ENCODE measurements around the gene SCRN3.
"Not testable (repeated sequence)": the region's sequence is repeated elsewhere in the genome, so short reads cannot be mapped to it uniquely, and the experiment has no call there.

SCRN3 gene

GRCh38 chr2:174395284-174395968 lies at the start of gene SCRN3:
SCRN3 (plus strand) TSS chr2:174395730; CDS start chr2:174398284, 2,554 bp downstream.
- peak; percentile 28 for DNase-seq

DNA sequence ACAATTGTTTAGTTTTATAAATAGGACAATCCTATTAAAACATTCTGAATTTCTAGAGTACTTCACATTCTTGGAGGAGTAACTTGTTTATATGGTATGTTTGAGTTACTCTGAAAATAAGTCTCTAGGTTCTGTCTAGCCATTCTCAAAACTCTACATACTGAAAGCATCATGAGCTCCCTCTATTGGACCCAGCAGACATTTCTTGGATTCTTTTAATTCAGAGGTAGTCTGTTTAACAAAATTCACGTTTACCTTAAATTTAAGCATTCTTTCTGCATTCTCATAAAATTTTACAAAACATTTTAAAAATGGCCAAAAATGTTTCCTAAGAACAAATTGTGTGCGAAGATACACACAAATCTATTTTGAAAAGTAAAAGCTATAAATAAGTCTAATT lies 45.5 kb upstream of the SCRN3 start:
- DNase-seq = no peak

DNA sequence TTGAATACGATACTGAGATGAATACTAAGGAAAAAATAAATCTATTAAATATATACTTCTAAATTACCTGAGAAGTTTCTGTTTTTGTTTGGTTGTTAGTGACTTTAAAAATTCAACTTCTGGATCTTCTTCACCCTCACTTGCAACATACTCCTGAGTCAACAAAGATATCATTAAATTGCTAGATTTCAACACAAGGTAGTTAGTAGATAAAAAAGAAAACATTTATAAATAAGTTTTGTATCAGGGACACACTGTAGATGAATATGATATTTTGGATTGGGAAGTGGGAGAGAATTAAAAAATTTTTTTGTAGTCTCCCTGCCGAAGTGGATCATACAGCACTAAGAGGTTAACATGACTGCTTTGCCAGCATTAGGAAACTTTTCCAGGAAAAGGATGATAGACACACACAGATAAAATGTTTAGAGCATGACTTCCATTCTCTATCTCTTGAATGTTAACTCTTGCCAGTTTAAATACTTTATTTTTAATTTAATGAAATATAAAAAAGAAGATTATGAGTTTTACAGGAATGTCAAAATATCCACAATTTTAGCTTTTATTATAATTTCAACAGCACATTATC lies 44.8 kb upstream of the SCRN3 start:
- no peak for DNase-seq

DNA sequence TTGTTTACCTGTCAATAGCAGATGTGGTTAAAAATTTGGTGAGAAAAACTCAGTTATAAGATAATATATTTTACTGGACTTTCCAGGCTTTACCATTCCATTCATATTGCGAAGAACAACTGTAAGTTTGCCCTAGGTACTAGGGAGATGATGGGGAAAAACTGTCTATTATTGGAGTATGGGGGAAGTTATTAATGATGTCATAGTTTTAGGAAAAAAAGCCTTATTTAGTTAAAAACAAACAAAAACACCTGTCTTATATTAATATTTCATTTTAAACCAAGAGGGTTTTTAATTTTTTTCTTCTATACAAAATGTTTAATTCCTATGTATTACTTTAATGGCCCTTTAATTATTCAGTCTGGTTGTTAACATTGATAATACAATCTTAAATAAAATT lies 42.5 kb upstream of the SCRN3 start:
- no peak for DNase-seq

- no peak for DNase-seq
Measured at GRCh38 chr2:174356347-174356746, 39.2 kb upstream of the SCRN3 start.

DNA sequence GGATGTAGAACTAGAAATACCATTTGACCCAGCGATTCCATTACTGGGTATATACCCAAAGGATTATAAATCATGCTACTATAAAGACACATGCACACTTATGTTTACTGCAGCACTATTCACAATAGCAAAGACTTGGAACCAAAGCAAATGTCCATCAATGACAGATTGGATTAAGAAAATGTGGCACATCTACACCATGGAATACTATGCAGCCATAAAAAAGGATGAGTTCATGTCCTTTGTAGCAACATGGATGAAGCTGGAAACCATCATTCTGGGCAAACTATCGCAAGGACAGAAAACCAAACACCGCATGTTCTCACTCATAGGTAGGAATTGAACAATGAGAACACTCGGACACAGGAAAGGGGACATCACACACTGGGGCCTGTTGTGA lies 35.9 kb upstream of the SCRN3 start:
- DNase-seq = not testable (repeated sequence)

- no peak for DNase-seq
Measured at GRCh38 chr2:174362949-174363348, 32.6 kb upstream of the SCRN3 start.

DNA sequence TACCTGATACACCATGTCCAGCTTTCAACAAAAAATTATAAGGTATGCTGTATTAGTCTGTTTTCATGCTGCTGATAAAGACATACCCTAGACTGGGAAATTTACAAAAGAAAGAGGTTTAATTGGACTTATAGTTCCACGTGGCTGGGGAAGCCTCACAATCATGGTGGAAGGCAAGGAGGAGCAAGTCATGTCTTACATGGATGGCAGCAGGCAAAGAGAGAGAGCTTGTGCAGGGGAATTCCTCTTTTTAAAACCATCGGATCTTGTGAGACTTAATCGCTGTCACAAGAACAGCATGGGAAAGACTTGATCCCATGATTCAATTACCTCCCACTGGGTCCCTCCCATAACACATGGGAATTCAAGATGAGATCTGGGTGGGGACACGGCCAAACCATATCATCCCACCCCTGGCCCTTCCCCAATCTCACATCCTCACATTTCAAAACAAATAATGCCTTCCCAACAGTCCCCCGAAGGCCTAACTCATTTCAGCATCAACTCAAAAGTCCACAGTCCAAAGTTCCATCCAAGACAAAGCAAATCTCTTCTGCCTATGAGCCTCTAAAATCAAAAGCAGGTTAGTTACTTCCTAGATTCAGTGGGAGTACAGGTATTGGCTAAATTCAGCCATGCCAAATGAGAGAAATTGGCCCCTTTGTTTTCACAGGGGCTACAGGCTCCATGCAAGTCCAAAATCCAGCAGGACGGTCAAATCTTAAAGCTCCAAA lies 31.9 kb upstream of the SCRN3 start:
- DNase-seq = not testable (repeated sequence)

DNA sequence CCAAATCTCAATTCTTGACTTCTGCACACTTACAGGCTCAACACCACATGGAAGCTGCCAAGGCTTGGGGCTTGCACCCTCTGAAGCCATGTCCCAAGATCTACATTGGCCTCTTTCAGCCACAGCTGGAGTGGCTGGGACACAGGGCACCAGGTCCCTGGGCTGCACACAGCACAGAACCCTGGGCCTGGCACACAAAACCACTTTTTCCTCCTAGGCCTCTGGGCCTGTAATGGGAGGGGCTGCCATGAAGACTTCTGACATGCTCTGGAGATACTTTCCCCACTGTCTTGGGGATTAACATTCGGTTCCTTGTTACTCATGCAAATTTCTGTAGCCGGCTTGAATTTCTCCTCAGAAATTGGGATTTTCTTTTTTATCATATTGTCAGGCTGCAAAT lies 30.9 kb upstream of the SCRN3 start:
- no peak for DNase-seq

DNA sequence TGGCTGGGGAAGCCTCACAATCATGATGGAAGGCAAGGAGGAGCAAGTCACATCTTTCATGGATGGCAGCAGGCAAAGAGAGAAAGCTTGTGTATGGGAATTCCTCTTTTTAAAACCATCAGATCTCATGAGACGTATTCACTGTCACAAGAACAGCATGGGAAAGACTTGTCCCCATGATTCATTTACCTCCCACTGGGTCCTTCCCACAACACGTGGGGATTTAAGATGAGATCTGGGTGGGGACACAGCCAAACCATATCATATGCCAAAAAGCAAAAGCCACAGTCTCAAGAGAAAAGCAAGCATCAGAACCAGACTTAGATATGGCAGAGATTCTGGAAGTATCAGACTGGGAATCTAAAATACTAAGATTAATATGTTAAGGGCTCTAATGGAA lies 30.0 kb upstream of the SCRN3 start:
- DNase-seq = no peak

DNA sequence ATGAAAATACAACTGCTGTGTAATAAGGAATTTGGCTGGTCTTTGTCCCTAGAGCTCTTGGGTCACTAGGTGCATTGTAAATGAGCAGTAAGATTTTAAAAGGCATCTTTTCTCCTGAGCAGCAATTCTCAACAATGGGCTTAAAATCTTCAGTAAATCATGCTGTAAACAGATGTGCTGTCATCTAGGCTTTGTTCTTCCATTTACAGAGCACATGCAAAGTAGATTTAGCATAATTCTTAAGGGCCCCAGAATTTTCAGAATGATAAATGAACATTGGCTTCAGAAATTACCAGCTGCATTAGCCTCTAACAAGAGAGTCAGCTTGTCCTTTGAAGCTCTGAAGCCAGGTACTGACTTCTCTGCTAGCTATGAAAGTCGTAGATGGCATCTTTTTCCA lies 26.8 kb upstream of the SCRN3 start:
- no peak for DNase-seq

DNA sequence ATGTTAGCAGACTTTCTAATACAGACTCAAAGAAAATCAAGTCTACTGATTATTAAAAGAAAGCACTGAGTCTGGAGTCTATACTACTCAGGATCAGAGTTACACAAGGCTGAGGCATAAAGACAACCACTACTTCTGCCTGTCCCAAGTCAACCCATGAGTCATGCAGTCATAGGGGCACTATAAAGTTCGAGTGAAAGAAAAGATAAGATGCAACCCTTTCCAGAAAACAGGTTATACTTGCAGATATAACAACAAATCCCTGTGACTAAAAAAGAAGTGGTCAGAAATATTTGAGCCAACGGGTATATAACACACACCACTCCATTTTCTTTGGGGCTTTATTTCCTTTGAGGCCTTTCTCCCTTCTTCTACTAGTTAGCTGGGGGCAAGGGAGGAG lies 18.6 kb upstream of the SCRN3 start:
- no peak for DNase-seq

GRCh38 chr2:174383796-174384195 lies 11.7 kb upstream of the SCRN3 start:
- no peak for DNase-seq

- DNase-seq = no peak
Measured at GRCh38 chr2:174385201-174385600, 10.3 kb upstream of the SCRN3 start.

GRCh38 chr2:174388706-174389105 lies 6.8 kb upstream of the SCRN3 start:
- DNase-seq = not testable (repeated sequence)

GRCh38 chr2:174389542-174389941 lies 6.0 kb upstream of the SCRN3 start:
- no peak for DNase-seq

DNA sequence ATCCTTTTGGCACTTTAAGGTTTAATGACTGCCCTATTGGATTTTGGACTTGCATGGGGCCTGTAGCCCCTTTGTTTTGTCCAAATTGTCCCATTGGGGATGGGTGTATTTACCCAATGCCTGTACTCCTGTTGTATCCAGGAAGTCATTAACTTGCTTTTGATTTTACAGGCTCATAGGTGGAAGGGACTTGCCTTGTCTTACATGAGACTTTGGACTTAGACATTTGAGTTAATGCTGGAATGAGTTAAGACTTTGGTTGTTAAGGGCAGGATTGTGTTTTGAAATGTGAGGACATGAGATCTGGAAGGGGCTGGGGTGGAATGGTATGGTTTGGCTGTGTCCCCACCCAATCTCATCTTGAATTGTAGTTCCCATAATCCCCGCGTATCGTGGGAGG lies 5.2 kb upstream of the SCRN3 start:
- not testable (repeated sequence) for DNase-seq

DNA sequence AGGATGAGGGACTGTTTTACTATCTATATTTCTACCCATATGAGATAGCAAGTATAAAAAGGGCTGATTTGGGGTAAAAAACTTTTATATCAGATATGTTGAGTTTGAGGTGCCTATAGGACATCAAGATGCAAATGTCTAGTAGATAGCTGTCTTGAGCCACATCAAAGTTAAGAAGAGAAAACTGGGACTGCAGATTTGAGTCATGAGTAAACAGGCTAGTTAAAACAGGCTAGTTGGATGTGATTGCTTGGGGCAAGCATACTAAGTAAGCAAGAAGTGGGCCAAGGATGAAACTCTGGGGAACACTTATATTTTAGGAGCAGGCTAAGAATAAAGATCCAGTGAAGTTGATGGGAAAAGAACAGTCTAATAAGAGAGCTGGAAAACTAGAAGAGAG lies 2.8 kb upstream of the SCRN3 start:
- no peak for DNase-seq

DNA sequence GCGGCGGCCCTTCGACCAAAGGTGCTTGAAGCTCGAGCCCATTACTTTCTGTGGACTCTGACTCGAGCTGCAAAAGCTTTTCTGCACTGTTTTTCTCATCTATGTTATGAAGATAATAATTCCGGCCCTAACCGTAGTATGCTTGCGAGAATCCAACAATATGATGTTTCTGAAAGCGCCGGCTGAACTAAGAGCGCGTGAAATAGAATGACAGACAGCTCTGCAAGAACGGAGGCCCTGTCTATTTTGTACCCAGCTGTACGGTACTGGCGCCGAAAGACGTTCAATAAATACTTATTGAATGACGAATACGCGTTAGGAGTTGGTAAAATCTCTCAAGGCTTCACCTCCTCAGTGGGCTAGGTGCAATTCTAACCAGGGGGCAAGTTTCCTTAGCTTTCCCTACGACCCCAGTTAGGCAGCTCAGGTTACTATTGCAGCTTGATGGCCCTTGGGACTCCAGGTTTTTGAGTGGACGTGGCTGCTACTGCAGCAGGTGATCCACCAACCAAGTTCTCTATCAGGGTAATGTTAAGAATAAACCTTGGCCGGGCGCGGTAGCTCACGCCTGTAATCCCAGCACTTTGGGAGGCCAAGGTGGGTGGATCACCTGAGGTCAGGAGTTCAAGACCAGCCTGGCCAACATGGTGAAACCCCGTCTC lies 570 bp downstream of the SCRN3 start:
- no peak for DNase-seq

GRCh38 chr2:174397773-174398172 lies 2.2 kb downstream of the SCRN3 start:
- DNase-seq = no peak

DNA sequence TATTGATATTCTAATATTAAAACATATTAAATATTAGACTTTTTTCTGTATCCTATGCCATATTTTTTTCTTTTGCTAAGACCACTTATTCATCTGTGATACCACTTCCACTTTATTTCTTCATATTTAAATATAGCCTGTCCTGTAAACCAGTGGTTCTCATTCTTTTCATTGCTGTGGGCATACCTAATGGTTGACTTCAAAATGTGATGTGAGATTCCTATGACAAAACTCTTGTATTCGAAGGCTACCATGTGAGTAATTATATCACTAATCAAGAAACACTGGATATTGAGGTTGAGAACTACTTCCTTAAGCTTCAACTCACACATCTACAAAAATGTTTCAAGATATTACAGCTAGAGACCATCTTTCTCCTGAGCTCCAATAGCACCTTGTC lies 3.6 kb downstream of the SCRN3 start:
- no peak for DNase-seq

GRCh38 chr2:174400853-174401252 lies 5.3 kb downstream of the SCRN3 start:
- DNase-seq = no peak

- DNase-seq = no peak
Measured at GRCh38 chr2:174403628-174404027, 8.1 kb downstream of the SCRN3 start.

- not testable (repeated sequence) for DNase-seq
Measured at GRCh38 chr2:174410039-174410438, 14.5 kb downstream of the SCRN3 start.

Data from GOT3 (cell line).